Stimulated activated CD8-positive, alpha-beta memory T cell treated with anti-CD3 and anti-CD28 coated beads, Interleukin-4, amount 100 ng/mL, for 48 hours (primary cell): ENCODE data around the gene IQSEC1.

Source experiments
- DNase-seq: peaks from one replicate; pipeline ENCODE4 v3.0.0-alpha.2; 2020

IQSEC1 gene

GRCh38 chr3:12922881-12923431, 150.3 kb downstream of the IQSEC1 start:
- no peak for DNase-seq

DNA sequence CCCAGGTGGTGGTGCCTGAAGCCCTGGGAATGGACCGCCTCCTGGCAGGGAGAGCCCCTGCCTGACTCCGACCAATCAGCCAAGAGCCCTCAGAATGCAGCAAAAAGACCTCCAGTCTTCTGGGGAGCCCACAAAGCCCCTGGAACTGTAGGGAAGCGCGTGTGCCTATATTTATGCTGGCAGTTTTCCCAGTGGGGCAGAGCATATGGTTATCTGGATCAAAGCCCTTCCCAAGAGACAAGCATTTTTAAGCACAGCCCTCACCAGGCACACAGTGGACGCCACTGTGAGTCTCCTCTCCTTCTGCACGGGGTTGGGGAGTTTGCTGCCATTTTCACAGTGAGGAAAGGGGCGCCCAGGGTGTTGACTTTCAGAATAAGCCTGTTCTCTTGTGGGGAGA, 150.9 kb downstream of the IQSEC1 start:
- no peak for DNase-seq

- DNase-seq = no peak
Observed at GRCh38 chr3:12921736-12922135, 151.5 kb downstream of the IQSEC1 start.

- no peak for DNase-seq
Observed at GRCh38 chr3:12920967-12921366, 152.3 kb downstream of the IQSEC1 start.

- DNase-seq = no peak
Observed at GRCh38 chr3:12919205-12919604, 154.0 kb downstream of the IQSEC1 start.

DNA sequence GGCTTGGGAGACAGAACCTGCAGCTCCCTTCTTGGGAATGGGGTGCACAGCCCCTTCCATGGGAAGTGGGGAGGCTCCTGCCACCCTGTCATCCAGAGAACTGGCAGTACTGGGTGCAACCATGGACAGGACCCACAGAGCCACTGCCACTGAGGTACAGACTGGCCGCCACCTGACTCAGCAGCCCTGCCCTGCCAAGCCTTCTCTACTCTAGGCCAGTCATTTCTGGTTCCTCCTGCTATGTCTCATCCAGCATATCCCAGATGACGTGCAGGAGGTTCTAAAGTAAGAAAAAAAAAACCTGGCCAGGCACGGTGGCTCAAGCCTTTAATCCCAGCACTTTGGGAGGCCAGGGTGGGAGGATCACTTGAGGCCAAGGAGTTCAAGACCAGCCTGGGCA, 155.0 kb downstream of the IQSEC1 start:
- no peak for DNase-seq

DNA sequence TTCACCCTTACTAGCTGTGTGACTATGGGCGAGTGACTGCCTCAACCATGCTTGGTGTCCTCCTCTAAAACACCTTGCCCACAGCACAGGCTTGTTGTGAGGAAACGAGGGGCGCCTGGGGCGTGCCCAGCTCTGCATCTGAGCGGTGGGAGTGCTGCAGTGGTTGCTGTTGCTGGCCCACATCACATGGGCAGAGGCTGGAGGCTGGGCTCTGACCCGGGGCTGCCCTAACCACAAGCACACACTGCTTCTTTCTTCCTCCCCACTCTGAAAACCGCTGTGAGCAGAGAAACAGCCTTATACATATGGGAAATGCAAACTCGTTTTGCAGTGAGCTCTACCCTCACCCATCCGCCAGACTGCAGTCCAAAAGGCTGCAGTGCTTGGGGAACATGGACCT, 157.1 kb downstream of the IQSEC1 start:
- DNase-seq = peak; percentile 47

- no peak for DNase-seq
Observed at GRCh38 chr3:12914088-12914487, 159.1 kb downstream of the IQSEC1 start.

- no peak for DNase-seq
Observed at GRCh38 chr3:12911881-12912415, 161.3 kb downstream of the IQSEC1 start.

DNA sequence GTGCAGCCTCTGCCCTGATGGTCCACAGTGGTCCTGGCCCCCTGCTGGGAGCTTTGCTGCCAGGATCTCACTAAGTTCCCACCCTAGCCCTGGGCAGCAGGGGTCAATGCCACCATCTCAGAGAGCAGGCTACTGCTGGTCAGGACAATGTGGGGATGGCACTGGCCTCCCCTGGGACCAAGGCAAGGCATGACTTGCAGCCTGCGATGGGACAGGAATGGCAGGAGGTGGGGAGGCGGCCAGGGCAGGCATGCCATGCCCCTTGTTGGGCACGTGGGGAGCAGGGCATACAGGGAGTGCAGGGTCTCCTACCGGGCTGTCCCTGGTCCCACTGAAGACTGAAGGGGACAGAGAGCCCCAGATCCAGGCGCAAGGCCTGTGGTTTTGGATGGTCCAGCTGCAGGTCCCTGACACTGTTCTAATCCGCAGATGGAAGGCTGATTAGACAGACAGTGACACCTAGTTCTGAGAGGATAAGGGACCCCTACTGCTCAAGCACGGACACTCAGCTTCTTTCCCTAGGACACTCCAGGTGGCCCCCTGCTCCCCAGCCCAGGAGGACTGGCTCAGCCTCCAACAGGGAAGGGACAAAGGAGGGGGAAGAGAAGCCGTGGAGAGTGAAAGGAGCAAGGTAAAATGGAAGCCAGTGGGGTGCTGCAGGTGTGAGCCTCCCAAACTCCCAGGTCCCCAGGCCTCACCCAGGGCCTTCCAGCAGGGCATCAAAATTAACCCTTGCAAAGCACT, 162.7 kb downstream of the IQSEC1 start:
- DNase-seq = no peak

- DNase-seq = no peak
Observed at GRCh38 chr3:12909710-12910109, 163.5 kb downstream of the IQSEC1 start.

GRCh38 chr3:12908859-12909258, 164.4 kb downstream of the IQSEC1 start:
- DNase-seq = no peak

DNA sequence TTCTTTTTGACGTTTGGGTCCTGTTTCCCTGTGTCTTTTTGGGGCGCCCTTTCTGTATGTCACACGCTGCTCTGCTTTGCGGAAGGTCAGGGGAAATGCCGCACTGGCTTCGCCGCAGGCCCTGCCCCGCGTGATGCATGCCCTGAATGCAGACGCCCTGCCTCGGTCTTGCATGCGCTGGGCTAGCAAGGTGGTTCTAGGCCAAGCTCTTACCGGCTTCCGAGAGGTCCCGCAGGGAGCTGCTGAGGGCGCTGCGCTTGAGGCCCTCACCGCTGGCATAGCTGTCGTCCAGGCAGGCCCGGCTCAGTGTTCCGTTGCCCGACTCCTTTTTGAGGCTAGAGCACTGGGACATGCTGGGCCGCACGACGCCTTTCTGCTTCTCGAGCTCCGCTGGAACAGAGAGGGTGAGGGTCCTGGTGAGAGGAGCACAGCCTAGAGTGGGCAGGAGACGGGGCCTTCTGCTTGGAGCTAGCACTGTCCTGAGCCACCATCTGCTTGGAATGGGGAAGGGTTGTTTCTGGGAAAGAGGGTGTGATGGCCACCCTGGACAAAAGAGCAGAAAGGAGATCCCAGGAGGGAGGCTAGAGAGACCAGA, 165.0 kb downstream of the IQSEC1 start:
- DNase-seq = no peak

DNA sequence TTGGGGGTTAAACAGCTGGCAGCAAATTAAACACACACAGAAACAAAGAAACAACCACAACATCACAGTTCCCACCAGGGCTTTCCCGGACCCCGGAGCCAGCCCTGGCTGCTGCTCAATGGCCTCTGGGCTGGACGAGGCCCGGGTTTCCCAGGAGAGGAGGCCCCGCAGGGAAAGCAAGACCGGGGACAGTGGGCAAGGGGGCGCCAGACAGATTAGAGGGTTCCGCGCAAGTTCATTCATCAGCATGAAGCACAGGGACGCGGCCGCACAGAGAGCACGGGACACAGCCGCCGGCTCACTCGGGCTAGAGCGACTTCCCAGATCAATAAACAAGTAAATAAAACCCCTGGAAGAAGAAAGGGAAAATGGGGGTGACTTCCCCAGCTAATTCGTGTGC, 165.5 kb downstream of the IQSEC1 start:
- no peak for DNase-seq

GRCh38 chr3:12907296-12907695, 165.9 kb downstream of the IQSEC1 start:
- DNase-seq = no peak

DNA sequence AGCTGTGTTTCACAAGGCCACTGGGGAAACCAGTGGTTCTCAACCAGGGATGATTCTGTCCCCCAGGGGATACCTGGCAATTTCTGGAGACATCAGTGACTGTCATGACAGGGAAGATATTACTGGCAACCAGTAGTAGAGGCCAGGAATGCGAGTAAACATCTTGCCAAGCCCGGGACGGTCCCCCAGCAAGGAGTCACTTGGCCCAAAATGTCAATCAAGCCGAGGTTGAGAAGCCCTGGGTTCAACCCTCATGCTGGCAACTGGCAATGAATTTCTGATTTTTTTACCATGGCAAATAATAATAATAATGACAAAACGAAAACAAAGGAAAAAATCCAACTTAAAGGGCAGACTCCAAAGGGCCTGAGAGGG, 166.3 kb downstream of the IQSEC1 start:
- no peak for DNase-seq

DNA sequence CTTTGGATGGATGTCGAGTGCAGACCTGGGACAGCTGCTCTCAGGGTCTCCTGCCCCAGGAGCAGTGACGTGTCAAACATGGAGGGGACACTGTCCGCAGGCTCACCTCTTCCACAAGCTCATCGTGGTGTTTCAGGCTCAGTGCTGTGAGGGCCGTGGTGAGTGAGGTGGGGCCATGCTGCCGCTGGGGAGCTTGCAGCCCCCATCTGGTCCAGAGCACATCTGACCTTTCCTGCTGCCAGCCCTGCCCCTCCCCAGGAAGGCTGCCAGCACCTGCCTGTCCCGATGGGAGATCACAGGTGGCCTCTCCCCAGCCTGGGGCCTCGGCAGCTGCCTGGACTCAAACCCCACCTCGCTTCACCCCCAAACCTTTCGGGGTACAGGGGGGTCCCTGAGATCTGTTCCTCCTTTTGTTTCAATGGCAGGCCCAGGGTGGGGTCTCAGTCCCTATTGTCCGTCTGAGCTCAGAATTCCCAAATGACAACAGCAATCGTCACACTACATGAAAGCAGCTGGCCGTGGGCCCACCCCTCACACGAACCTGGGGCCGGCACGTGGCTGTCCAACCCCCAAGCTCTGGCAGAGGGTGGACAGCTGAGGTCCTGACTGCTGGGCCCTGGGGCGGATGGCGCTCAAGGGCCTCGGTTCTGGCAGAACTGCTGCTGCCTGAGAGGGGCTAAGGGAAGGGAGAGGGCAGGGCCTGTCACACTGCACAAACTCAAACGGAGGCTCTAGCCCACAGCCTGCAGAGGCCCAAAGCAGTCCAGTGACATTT, 166.9 kb downstream of the IQSEC1 start:
- no peak for DNase-seq

GRCh38 chr3:12905316-12906071, 167.7 kb downstream of the IQSEC1 start:
- DNase-seq = no peak

DNA sequence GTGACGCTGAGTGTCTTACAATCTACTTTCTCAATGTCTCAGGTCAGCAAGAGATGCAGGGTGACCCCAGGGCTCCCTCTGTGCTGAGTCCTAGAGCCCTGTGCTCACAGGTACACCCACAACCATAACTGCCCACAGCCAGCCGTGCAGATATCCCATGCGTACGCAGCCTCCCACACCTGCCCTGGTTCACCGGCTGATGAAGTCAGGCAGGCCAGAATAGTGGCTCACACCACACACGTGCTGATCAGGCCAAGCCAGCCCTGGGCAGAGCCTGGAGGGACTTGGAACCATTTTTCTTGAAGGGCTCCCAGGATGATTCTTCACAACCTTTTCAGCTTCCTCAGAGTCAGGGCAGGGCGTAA, 168.3 kb downstream of the IQSEC1 start:
- DNase-seq = no peak

GRCh38 chr3:12903881-12904280, 169.3 kb downstream of the IQSEC1 start:
- DNase-seq = no peak

- no peak for DNase-seq
Observed at GRCh38 chr3:12903000-12903800, 170.0 kb downstream of the IQSEC1 start.
